Vagina (tissue), 2 donors: ENCODE results near the gene BCOR. TPM values are rescaled to one million over a fixed set of nuclear protein-coding genes. Genes with fewer than 3 reads are reported as not detected.

ENCODE experiments used
- DNase-seq, 2 donors: peaks; one replicate each; pipeline ENCODE4 v3.0.0-alpha.2; 2017; ENCODE audit errors: extremely low spot score in 2 of 2
- H3K27ac ChIP-seq: fragments of 200-600 bp; sonication (generic); one replicate; pipeline ENCODE4 v1.5.1; 2019
- H3K27me3 ChIP-seq: fragments of 200-600 bp; sonication (generic); one replicate; pipeline ENCODE4 v1.5.1; 2019
- H3K36me3 ChIP-seq, 2 donors: fragments of 200-600 bp; sonication (generic); one replicate each; pipeline ENCODE4 v1.5.1; 2017 to 2019
- H3K4me1 ChIP-seq: fragments of 200-600 bp; sonication (generic); one replicate; pipeline ENCODE4 v1.5.1; 2019
- H3K4me3 ChIP-seq, 2 donors: fragments of 200-600 bp; sonication (generic); 1 replicate in 1 of 2; 2 replicates in 1 of 2; pipeline ENCODE4 v1.5.1; 2016 to 2019
- H3K9me3 ChIP-seq: fragments of 200-600 bp; sonication (generic); one replicate; pipeline ENCODE4 v1.5.1; 2019
- CTCF ChIP-seq, 3 experiments: fragments of 450-650 bp in 2 of 3; fragments of 200-600 bp in 1 of 3; sonication (generic) in 1 of 3; IDR thresholded peaks; one replicate each; pipeline ENCODE4 v1.5.1; 2017 to 2019; ENCODE audit warnings: antibody characterized with exemption in 3 of 3, mild to moderate bottlenecking in 2 of 3, moderate library complexity in 2 of 3
- POLR2A ChIP-seq, 2 donors: fragments of 450-650 bp; IDR thresholded peaks; one replicate each; pipeline ENCODE4 v1.6.1; 2017; ENCODE audit warnings: antibody characterized with exemption in 2 of 2, mild to moderate bottlenecking in 2 of 2, moderate library complexity in 2 of 2
- POLR2AphosphoS5 ChIP-seq, 2 donors: sonication (generic); formaldehyde crosslinking; IDR thresholded peaks; one replicate each; pipeline ENCODE4 v1.9.0; 2017; ENCODE audit warnings: antibody characterized with exemption in 2 of 2, mild to moderate bottlenecking in 2 of 2, low read depth in 1 of 2; ENCODE audit not compliant: insufficient read depth in 1 of 2
- intact Hi-C: fragments of 100-400 bp; cut with DNase I; formaldehyde crosslinking; loops from one replicate; pipeline ENCODE4 v1.15.1; 2023
- total RNA-seq: library from RNA; depleted of rRNA; stranded (reverse); fragments of >200 nt; gene quantifications from one replicate; pipeline ENCODE4 v1.2.3, GENCODE V29; 2016

Gene BCOR
- total RNA-seq, 1 donor from 2014 or later, result 19.9 TPM

- H3K36me3 ChIP-seq, result no peaks in the 10 kb centered on the region
- no peak overlapping the region for H3K4me3 ChIP-seq
- peaks cover 9% of the 10 kb centered on the region for H3K4me1 ChIP-seq
- DNase-seq, result no peak
- intact Hi-C loops, result no loop called here
- no peaks in the 10 kb centered on the region for H3K27me3 ChIP-seq
- no peak overlapping the region for H3K27ac ChIP-seq
- no peaks in the 10 kb centered on the region for H3K9me3 ChIP-seq
- no peak for TF ChIP-seq POLR2A (IDR thresholded peaks at IDR 0.05)
- no peak for TF ChIP-seq CTCF (IDR thresholded peaks at IDR 0.05)
- no peak for TF ChIP-seq POLR2AphosphoS5 (IDR thresholded peaks at IDR 0.05; ENCODE audit: insufficient read depth in 1 of 2, low read depth in 1 of 2)
These were observed 20.8 kb downstream of the BCOR start for GRCh38 chrX:40076750-40077575.

- no peaks in the 10 kb centered on the region for H3K4me1 ChIP-seq
- TF ChIP-seq POLR2A (IDR thresholded peaks at IDR 0.05) (no peak), CTCF (IDR thresholded peaks at IDR 0.05) (no peak), POLR2AphosphoS5 (IDR thresholded peaks at IDR 0.05; ENCODE audit: insufficient read depth in 1 of 2, low read depth in 1 of 2) (no peak)
- H3K9me3 ChIP-seq, result no peaks in the 10 kb centered on the region
- no peaks in the 10 kb centered on the region for H3K27me3 ChIP-seq
- no peak for DNase-seq
- H3K27ac ChIP-seq, result no peak overlapping the region
- no peaks in the 10 kb centered on the region for H3K36me3 ChIP-seq
- intact Hi-C loops, result no loop called here
- no peak overlapping the region for H3K4me3 ChIP-seq
These were observed 22.8 kb downstream of the BCOR start for GRCh38 chrX:40074959-40075332.

- TF ChIP-seq POLR2A (IDR thresholded peaks at IDR 0.05), result no peak
- no peak for TF ChIP-seq POLR2AphosphoS5 (IDR thresholded peaks at IDR 0.05; ENCODE audit: insufficient read depth in 1 of 2, low read depth in 1 of 2)
- no peak for TF ChIP-seq CTCF (IDR thresholded peaks at IDR 0.05)
- no peaks in the 10 kb centered on the region for H3K4me1 ChIP-seq
- H3K27me3 ChIP-seq, result no peaks in the 10 kb centered on the region
- DNase-seq, result no peak
- intact Hi-C loops, result no loop called here
- H3K36me3 ChIP-seq, result no peaks in the 10 kb centered on the region
- no peak overlapping the region for H3K27ac ChIP-seq
- H3K9me3 ChIP-seq, result no peaks in the 10 kb centered on the region
- no peak overlapping the region for H3K4me3 ChIP-seq
These were observed 23.4 kb downstream of the BCOR start for GRCh38 chrX:40074080-40074958.

GRCh38 chrX:40073439-40074054 lies 24.2 kb downstream of the BCOR start:
- H3K4me3 ChIP-seq, result no peak overlapping the region
- no peak for DNase-seq
- H3K4me1 ChIP-seq, result no peaks in the 10 kb centered on the region
- no peak overlapping the region for H3K27ac ChIP-seq
- TF ChIP-seq POLR2AphosphoS5 (IDR thresholded peaks at IDR 0.05; ENCODE audit: insufficient read depth in 1 of 2, low read depth in 1 of 2) (no peak), POLR2A (IDR thresholded peaks at IDR 0.05) (no peak), CTCF (IDR thresholded peaks at IDR 0.05) (no peak)
- intact Hi-C loops, result no loop called here
- no peaks in the 10 kb centered on the region for H3K9me3 ChIP-seq
- no peaks in the 10 kb centered on the region for H3K36me3 ChIP-seq
- no peaks in the 10 kb centered on the region for H3K27me3 ChIP-seq
